ENCODE results near the gene APLF. TPM values are rescaled to one million over a fixed set of nuclear protein-coding genes. Genes with fewer than 3 reads are reported as not detected.
A peak's percentile ranks its signal among the peaks of the same experiment; 100 is the strongest.
"Not testable (repeated sequence)": the region's sequence is repeated elsewhere in the genome, so short reads cannot be mapped to it uniquely, and the experiment has no call there.

Gene APLF
- total RNA-seq, 1 donor from 2014 or later, result 11.8 TPM

- FAIRE-seq, result no peak
- no peak for DNase-seq (ENCODE audit: low spot score in 2 of 2)
Measured at GRCh38 chr2:68472796-68473414, 5.5 kb downstream of the APLF start.

DNA sequence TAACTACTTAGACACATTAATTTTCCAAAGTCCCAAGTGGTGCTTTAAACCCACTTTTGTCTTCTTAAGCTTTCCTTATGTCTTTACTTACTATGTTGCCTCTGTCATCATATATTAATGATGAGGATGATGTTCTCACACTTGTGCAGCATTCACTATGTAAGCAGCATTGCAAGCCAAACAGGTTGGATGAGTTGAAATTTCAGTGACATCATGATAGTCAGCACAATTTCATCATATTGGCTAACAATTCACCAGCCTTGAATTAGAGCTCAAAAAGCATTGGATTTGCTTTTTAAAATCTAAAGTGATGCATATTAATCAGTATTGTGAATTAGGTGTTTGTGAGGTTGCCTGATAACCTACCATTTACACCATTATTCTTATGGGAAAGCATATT lies 7.7 kb downstream of the APLF start:
- DNase-seq (ENCODE audit: low spot score in 2 of 2) (no peak), FAIRE-seq (no peak)

DNA sequence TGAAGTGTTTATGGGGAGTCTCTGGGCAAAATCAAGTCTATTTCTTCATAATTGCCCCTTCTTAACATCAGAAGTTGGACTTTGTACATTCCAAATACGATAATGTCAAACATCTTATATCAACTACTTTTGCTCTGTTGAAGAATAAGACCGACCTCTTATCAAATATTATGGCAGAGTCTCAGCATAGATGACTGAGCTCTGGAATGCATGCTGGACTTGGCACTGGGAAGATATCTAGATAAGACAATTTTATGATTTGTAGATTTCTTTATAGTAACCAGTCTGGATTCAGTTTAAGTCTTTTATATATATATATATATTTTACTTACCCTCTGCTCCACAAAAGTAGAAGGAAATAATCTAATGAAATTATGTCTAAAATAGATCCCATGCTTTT lies 8.2 kb downstream of the APLF start:
- no peak for DNase-seq (ENCODE audit: low spot score in 2 of 2)
- FAIRE-seq, result no peak

- DNase-seq (ENCODE audit: low spot score in 2 of 2) (no peak), FAIRE-seq (no peak)
Measured at GRCh38 chr2:68476454-68476853, 9.1 kb downstream of the APLF start.

- DNase-seq (ENCODE audit: low spot score in 2 of 2) (no peak), FAIRE-seq (no peak)
Measured at GRCh38 chr2:68478688-68479087, 11.3 kb downstream of the APLF start.

DNA sequence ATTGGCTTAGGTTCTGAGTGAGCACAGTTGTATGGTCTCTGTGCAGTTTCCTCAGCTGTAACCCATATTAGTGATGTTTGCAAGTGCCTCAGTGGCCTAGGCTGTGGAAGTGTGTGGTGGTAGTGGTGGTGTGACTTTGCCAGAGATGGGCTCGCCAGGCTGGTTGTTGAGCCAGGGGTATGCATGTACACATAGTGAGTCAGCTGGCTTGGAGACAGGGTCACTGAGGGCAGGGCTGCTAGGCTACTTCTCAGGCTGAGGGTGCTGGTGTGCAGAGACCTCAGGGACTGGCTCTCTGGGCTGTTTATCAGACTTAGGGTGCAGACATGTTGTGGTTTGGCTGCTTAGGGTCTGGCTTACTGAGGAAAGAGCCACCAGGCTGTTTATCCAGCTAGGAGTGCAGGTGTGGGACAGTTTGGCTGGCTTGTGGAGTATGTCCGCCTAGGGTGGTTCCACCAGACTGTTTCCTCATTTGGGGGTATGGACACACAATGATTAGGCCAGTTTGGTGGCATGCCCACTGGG lies 15.0 kb downstream of the APLF start:
- DNase-seq (ENCODE audit: low spot score in 2 of 2) (no peak), FAIRE-seq (no peak)

GRCh38 chr2:68483011-68483410 lies 15.6 kb downstream of the APLF start:
- FAIRE-seq (no peak), DNase-seq (ENCODE audit: low spot score in 2 of 2) (no peak)

DNA sequence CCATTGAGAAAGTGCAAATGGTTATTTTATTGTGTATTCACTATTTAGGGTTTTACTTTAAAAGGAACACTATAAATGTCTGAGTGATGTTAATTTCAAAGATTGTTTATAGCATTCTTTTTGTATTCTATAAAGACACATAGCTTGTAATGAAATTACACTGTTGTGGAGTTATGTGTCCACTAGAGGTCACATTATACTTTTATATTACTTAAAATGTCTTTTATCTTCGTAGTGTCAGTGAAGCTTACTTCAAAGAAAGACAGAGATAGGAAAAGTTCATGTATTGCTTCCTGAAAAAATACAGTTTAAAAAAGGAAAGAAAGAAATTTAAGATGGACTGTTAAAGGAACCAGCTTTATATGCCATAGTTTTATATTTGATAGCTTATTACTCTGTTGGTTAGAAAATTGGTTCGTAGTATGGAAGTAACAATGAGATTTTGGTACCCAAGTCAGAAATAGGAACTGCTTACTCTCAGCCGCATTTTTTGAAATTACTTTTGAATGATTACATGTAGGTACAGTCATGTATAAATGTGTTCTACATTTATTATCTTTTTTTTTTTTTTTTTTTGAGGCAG lies 20.5 kb downstream of the APLF start:
- peak in 1 of 2 donors; percentile 28 for DNase-seq (ENCODE audit: low spot score in 2 of 2)
- FAIRE-seq, result peak; percentile 87

DNA sequence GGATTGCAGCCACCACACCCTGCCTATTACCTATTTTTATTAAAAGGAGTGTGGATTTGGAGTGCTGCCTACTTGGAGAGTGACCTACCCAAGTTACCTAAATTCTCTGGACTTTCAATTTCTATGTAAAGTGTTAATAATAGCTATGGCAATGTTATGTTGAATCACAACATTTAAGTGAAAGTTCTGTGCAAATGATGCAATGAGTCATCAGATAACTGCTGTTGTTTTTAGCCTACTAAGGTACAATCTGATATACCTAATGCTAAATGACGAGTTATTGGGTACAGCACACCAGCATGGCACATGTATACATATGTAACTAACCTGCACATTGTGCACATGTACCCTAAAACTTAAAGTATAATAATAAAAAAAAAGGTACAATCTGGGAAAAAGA lies 21.2 kb downstream of the APLF start:
- not testable (repeated sequence) for DNase-seq (ENCODE audit: low spot score in 2 of 2); FAIRE-seq

DNA sequence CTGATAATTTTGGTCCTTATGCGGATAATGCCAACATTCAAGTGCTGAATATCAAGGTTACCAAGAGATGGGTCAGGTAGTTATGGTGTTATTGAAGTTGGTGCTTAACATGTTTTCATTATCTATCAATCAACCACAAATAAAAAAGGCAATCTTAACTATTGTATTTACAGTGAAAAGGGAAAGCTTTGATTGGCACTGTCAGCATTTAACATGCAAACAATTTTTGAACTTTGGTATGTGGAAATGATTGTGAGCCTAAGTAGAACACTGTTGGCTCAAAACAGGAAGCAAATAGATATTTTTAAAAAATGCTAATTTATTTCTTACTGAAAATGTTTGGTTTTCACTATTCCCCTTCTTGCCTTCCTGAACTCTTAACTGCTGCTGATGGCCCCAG lies 21.9 kb downstream of the APLF start:
- no peak for DNase-seq (ENCODE audit: low spot score in 2 of 2)
- FAIRE-seq, result no peak

GRCh38 chr2:68491582-68491981 lies 24.2 kb downstream of the APLF start:
- FAIRE-seq, result no peak
- DNase-seq (ENCODE audit: low spot score in 2 of 2), result no peak

GRCh38 chr2:68499133-68499532 lies 31.7 kb downstream of the APLF start:
- FAIRE-seq, result no peak
- DNase-seq (ENCODE audit: low spot score in 2 of 2), result no peak

DNA sequence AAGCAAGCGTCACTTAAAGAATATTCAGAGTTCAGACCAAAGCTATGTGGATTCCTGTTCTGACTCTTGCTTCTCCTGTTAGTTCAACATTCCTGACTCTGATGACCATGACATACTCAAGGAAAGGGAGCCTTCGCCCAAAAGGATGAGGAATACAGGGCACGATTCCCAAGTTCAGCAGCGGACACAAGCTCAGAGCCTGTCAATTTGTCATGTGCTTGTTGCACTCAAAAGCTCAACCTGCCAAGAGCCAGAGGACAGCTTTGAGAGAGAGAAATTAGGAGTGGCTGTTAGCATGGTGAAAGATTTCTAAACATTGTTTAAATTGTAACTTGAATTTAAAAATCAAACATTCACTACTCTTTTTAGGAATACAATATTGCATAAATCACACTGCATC lies 33.3 kb downstream of the APLF start:
- DNase-seq (ENCODE audit: low spot score in 2 of 2), result no peak
- no peak for FAIRE-seq

DNA sequence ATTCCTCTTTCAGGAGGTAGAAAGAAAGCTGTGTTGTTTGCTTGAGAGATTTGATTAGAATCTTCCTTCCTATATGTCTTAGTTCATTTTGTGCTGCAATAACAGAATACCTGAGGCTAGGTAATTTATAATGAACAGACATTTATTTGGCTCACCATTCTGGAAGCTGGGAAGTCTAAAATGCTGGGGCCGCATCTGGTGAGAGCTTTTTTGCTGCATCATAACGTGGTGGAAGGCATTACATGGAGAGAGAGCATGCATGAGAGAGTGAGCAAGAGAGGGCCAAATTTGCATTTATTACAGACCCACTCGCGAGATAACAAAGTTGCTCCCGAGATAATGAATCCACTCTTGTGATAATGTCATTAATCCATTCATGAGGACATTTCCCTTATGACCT lies 34.4 kb downstream of the APLF start:
- DNase-seq (ENCODE audit: low spot score in 2 of 2) (no peak), FAIRE-seq (no peak)

DNA sequence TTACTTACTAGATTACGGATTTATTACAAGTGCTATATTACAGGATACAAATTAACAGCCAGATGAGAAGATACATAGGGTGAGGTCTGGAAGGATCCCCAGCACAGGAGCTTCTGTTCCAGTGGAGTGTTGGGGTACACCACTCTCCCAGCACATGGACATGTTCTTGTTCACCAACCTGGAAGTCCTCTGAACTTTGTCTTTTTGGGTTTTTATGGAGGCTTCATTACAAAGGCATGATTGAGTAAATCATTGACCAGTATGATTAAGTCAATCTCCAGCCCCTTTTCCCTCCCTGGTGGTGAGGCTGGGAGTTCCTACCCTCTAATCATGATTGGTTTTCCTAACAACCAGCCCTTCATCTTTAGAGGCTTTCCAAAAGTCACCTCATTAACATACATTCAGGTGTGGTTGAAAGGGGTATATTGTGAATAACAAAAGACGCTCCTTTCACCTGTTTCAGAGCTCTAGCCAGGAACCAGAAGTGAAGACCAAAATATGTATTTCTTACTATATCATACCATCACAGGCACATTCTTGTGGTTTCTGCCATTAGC lies 38.3 kb downstream of the APLF start:
- no peak for FAIRE-seq

DNA sequence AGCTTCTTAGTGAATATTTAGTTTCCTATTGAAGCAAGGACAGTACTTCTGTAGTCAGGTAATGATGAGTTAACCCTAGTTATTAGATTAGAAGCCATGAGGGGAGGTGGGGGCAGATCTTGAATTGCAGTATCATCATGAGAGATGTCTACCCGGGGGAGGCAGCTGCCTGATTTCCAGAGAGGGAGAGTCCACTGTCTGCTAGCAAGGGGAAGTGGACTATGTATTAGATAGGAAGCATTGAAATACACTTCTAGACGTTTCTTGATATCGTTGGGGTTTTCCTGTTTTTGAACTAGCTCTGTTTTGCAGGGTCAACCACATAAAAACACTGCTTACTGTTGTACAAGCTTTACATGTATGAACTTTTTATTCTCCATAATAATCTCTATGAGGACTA lies 38.8 kb downstream of the APLF start:
- FAIRE-seq (no peak), DNase-seq (ENCODE audit: low spot score in 2 of 2) (no peak)

More for the DNA sequence above, 38.3 kb downstream of the APLF start:
- DNase-seq (ENCODE audit: low spot score in 2 of 2), result no peak

DNA sequence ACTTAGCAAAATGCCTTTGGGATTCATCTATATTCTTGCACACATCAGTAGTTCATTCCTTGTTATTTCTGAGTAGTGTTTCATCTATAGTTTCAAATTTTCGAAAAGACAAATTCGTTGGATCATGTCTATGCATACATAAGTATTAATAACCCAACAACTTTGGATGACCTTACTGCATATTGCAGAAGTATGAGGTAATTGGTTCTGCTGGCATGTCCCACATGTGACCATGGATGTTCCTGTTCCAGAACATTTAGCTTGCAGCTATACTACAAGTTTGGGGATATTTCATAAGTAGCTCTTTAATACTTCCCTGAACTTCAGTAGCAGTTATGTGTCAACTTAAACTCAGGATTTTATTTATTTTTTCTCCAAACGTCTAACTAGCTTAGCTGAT lies 44.9 kb downstream of the APLF start:
- no peak for DNase-seq (ENCODE audit: low spot score in 2 of 2)
- no peak for FAIRE-seq

DNA sequence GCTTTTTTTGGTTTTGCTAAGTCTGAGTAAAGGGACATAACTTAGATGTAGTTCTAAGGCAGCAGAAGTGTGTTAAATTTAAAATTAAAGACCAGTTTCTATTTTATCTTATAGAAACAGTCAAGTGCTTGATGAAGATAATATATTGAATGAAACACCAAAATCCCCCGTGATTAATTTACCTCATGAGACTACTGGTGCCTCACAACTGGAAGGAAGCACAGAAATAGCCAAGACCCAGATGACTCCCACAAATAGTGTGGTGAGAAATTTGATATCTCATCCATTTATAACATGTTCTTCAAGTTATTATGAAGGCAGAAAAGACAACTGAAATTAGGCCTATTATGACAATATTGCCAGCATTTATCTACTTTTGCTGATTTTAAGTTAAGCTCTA lies 45.6 kb downstream of the APLF start:
- DNase-seq (ENCODE audit: low spot score in 2 of 2) (no peak), FAIRE-seq (no peak)

DNA sequence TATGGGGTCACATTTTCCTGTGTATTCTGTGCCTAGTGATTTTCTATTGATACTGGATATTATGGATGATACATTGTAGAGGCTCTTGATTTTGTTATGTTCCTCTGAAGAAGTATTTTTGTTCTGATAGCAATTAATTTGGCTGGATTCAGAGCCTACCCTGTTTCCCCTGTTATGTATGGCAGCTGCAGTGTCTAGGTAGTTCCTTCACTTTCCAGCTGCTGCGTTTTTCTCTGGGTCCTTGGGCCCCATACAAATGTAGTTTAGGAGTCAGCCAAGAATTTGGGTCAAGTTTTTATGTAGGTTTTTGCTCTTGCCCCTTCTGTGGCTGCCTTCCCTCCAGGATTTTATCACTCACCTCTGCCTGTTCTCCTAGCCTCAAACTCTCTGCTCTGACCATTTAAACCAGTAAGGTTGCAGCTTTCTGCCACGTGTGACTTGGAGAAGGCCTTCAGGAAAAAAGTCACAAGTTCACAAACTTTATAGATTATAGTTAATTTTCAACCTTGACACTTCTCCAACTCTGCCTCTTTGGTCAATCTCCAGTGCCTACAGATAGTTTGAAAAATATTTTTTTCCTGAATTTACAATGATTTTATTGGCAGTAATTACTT lies 47.0 kb downstream of the APLF start:
- DNase-seq (ENCODE audit: low spot score in 2 of 2), result no peak
- FAIRE-seq, result no peak

DNA sequence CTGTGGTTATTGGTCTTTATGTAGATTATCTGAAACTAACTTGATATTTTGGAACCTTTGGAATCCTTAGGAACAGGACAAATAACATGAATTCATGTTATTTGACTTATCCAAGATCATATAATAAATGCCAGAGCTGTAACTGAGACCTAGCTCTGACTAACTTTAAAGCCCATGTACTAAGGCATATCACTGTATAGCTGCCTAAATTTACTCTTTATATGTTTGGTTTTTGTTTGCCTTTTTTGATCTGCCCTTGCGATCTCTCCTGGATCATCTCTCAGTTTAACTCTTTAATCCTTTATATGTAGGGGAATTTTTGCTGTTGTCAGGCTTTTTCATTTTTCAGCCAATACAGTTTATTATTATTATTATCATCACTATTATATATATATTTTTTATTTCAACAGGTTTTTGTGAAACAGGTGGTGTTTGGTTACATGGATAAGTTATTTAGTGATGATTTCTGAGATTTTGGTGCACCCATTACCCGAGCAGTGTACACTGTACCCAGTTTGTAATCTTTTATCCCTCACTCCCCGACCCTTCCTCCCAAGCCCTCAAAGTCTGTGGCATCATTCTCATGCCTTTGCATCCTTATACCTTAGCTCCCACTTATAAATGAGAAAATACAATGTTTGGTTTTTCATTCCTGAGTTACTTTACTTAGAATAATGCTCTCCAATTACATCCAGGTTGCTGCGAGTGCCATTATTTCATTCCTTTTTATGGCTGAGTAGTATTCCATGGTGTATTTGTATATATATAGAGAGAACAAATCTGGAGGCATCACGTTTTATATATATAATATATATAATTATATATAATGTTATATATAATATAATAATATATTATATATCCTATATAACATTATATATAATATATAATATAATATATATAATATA lies 48.9 kb downstream of the APLF start:
- DNase-seq (ENCODE audit: low spot score in 2 of 2) (no peak), FAIRE-seq (no peak)

GRCh38 chr2:68519236-68519635 lies 51.9 kb downstream of the APLF start:
- no peak for FAIRE-seq

More at GRCh38 chr2:68519236-68519635, 51.9 kb downstream of the APLF start:
- DNase-seq (ENCODE audit: low spot score in 2 of 2), result no peak

Measured in frontal cortex (tissue), 4 donors.